Nephron (organoid): Measurements from ENCODE around the gene GPC3.

Experiments used
- H3K27ac Mint-ChIP-seq, 3 experiments: 2 replicates each; pipeline ENCODE4 v1.8.0; 2020; ENCODE audit warnings: mixed read lengths in 3 of 3, mild to moderate bottlenecking in 2 of 3, moderate library complexity in 1 of 3
- H3K27me3 Mint-ChIP-seq: 2 replicates; pipeline ENCODE4 v1.8.0; 2021; ENCODE audit warnings: low read depth, mild to moderate bottlenecking, moderate library complexity, mixed read lengths
- H3K36me3 Mint-ChIP-seq: 2 replicates; pipeline ENCODE4 v1.8.0; 2020; ENCODE audit warnings: low read depth, mixed read lengths
- H3K4me1 Mint-ChIP-seq: 2 replicates; pipeline ENCODE4 v1.8.0; 2020; ENCODE audit warnings: mixed read lengths
- H3K4me3 Mint-ChIP-seq, 3 experiments: 2 replicates each; pipeline ENCODE4 v1.8.0; 2020; ENCODE audit warnings: mild to moderate bottlenecking in 3 of 3, mixed read lengths in 3 of 3, moderate library complexity in 2 of 3
- H3K9me3 Mint-ChIP-seq: 2 replicates; pipeline ENCODE4 v1.8.0; 2020; ENCODE audit warnings: mixed read lengths
- CTCF ChIP-seq, 3 experiments: fragments of 200-600 bp; sonication (generic); IDR thresholded peaks; one replicate each; pipeline ENCODE4 v1.5.0; 2021; ENCODE audit warnings: antibody characterized with exemption in 3 of 3; ENCODE audit not compliant: unreplicated experiment in 3 of 3

The GPC3 gene

DNA sequence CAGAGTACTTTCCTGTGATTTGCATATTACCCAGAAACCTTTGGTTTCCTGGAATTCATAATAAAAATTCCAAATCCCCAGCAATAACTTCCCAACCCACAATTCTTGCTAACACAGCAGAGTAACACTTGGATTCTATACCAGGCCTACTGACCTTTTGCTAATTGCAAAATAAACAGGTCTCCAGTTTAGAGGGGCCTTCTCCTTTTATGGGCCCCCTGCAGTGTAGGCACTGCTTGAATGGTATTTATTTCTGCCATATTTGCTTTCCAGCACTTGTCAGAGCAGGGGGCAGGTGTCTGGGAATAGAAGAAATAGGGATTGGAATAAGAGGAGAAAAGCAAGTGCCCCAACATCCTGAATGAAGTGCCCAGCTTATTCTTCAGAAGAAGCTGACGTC, 25.3 kb upstream of the GPC3 start:
- Mint-ChIP-seq H3K27me3 (no peaks in the 10 kb centered on the region), H3K27ac (peak overlapping the region in 1 of 3 experiments; percentile 27), H3K36me3 (no peaks in the 10 kb centered on the region), H3K9me3 (no peaks in the 10 kb centered on the region), H3K4me3 (no peak overlapping the region), H3K4me1 (peaks cover 18% of the 10 kb centered on the region)
- no peak for TF ChIP-seq CTCF (IDR thresholded peaks at IDR 0.05; ENCODE audit: unreplicated experiment in 3 of 3)

GRCh38 chrX:134007716-134008115, 22.3 kb upstream of the GPC3 start:
- Mint-ChIP-seq H3K27ac (peak overlapping the region; percentile 10 to 91 (median 67)), H3K9me3 (no peaks in the 10 kb centered on the region), H3K27me3 (peaks cover 3% of the 10 kb centered on the region), H3K36me3 (no peaks in the 10 kb centered on the region), H3K4me3 (no peak overlapping the region), H3K4me1 (peaks cover 31% of the 10 kb centered on the region)
- TF ChIP-seq CTCF (IDR thresholded peaks at IDR 0.05; ENCODE audit: unreplicated experiment in 3 of 3), result no peak

DNA sequence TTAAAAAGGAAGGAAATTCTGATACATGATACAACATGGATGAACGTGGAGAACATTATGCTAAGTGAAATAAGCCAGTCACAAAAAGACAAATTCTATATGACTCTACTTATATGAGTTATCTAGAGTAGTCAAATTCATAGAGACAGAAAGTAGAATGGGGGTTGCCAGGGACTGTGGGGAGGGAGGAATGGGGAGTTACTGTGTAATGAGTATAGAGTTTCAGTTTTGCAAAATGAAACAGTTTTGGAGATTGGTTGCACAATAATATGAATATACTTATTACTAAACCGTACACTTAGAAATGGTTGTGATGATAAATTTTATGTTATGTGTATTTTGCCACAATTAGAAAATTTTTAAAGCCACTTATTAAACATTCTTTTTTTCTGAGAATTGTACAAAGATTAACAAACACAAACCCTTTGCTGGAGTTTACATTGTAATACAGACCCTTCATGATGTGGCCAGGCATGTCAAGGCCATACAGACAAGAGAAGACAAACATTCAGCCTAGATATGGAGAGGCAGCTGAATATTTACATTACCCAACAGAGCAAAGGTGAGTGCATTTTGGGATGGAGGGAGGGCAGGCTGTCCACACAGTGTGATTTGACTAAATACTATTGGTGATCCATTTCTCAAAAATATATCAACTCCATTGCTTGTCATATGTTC, 21.2 kb upstream of the GPC3 start:
- Mint-ChIP-seq H3K4me1 (peaks cover 36% of the 10 kb centered on the region), H3K4me3 (no peak overlapping the region), H3K27me3 (peaks cover 3% of the 10 kb centered on the region), H3K9me3 (no peaks in the 10 kb centered on the region), H3K27ac (peak overlapping the region; percentile 10 to 91 (median 63)), H3K36me3 (no peaks in the 10 kb centered on the region)
- no peak for TF ChIP-seq CTCF (IDR thresholded peaks at IDR 0.05; ENCODE audit: unreplicated experiment in 3 of 3)

- peaks cover 46% of the 10 kb centered on the region for H3K4me1 Mint-ChIP-seq
- no peaks in the 10 kb centered on the region for H3K36me3 Mint-ChIP-seq
- H3K9me3 Mint-ChIP-seq, result no peaks in the 10 kb centered on the region
- H3K27ac Mint-ChIP-seq, result peak overlapping the region; percentile 86 to 94 (median 94)
- TF ChIP-seq CTCF (IDR thresholded peaks at IDR 0.05; ENCODE audit: unreplicated experiment in 3 of 3), result no peak
- peak overlapping the region in 1 of 3 experiments; percentile 31 for H3K4me3 Mint-ChIP-seq
- peaks cover 3% of the 10 kb centered on the region for H3K27me3 Mint-ChIP-seq
These were observed 18.7 kb upstream of the GPC3 start for GRCh38 chrX:134004084-134004483.

GRCh38 chrX:134002921-134003615, 17.7 kb upstream of the GPC3 start:
- Mint-ChIP-seq H3K9me3 (no peaks in the 10 kb centered on the region), H3K27ac (peak overlapping the region; percentile 94 to 96 (median 94)), H3K36me3 (no peaks in the 10 kb centered on the region), H3K27me3 (peaks cover 3% of the 10 kb centered on the region), H3K4me3 (peak overlapping the region in 2 of 3 experiments; percentile 25 to 62), H3K4me1 (peaks cover 56% of the 10 kb centered on the region)
- no peak for TF ChIP-seq CTCF (IDR thresholded peaks at IDR 0.05; ENCODE audit: unreplicated experiment in 3 of 3)
